Peyer's patch (tissue), 4 donors: ENCODE data around the gene HOXD9. TPM values are rescaled to one million over a fixed set of nuclear protein-coding genes. Genes with fewer than 3 reads are reported as not detected.

Experiments
- DNase-seq, 3 donors: peaks; one replicate each; pipeline ENCODE4 v3.0.0-alpha.2; 2017 to 2019
- H3K27ac ChIP-seq, 4 donors: fragments of 200-600 bp; sonication (generic); one replicate each; pipeline ENCODE4 v1.5.1; 2016 to 2019
- H3K27me3 ChIP-seq, 2 donors: fragments of 200-600 bp; sonication (generic); one replicate each; pipeline ENCODE4 v1.5.1; 2019
- H3K36me3 ChIP-seq, 3 donors: fragments of 200-600 bp; sonication (generic); one replicate each; pipeline ENCODE4 v1.5.1; 2016 to 2019
- H3K4me1 ChIP-seq, 4 donors: fragments of 200-600 bp; sonication (generic); one replicate each; pipeline ENCODE4 v1.5.1; 2016 to 2019
- H3K4me3 ChIP-seq, 4 donors: fragments of 200-600 bp; sonication (generic); 1 replicate in 3 of 4; 2 replicates in 1 of 4; pipeline ENCODE4 v1.5.1; 2016 to 2019; ENCODE audit warnings: mild to moderate bottlenecking in 1 of 4
- H3K9me3 ChIP-seq, 4 donors: fragments of 200-600 bp; sonication (generic); one replicate each; pipeline ENCODE4 v1.5.1; 2016 to 2019; ENCODE audit warnings: mild to moderate bottlenecking in 1 of 4
- POLR2A ChIP-seq, 2 donors: fragments of 450-650 bp; IDR thresholded peaks; one replicate each; pipeline ENCODE4 v1.5.1; 2017; ENCODE audit warnings: antibody characterized with exemption in 2 of 2, mild to moderate bottlenecking in 2 of 2, moderate library complexity in 2 of 2
- total RNA-seq, 4 donors: library from RNA; depleted of rRNA; stranded (reverse); fragments of >200 nt; gene quantifications; one replicate each; pipeline ENCODE4 v1.1.0, GENCODE V29; 2016
- TF ChIP-seq, protein P1 (sequence below), 6 experiments: fragments of 450-650 bp in 4 of 6; fragments of 200-600 bp in 2 of 6; sonication (generic) in 1 of 6; IDR thresholded peaks; one replicate each; pipeline ENCODE4 v1.5.1; 2017 to 2019; ENCODE audit warnings: antibody characterized with exemption in 6 of 6, mild to moderate bottlenecking in 3 of 6, moderate library complexity in 1 of 6

Gene HOXD9
- total RNA-seq, 4 donors from 2014 or later, result 0.70 TPM; not detected in 3

DNA sequence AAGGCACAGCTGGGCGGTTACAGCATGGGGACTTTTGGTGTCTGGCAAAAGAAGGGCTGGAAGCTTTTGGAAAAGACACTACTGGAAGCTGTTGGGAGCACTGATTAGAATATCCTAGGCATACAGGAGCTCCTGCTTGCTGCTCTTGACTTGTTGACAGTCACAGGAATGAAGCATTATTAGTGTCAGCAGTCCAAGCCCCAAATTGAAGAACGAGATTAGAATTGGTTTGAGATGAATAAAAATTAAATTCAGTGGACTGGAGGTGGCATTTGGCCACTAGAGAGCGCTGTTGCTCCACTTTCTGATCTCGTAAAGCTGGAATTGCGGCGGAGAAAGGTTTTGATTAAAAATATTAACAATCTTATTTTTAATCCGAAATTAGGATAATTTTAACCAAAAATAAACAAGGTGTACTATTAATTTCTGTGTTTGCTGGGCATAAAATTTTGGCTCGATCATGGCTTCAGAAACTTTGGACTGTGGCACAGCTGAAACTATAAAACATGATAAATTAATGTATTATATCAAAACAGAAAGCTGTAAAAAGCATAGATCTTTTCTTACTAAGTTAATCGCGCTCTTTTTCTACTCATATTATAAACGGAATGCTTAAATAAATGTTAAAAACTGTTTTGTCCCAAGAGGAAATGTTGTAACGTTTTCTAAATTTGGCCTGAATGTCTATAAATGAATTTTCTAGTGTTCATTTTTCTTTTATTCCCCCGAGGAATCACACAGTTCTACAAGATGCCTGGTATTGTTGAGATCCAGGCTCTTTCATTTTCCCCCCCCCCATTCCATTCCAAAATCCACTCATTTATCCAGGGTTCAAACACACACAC lies 4.6 kb downstream of the HOXD9 start:
- Histone ChIP-seq H3K4me3 (no peak overlapping the region), H3K36me3 (no peaks in the 10 kb centered on the region), H3K27me3 (peaks cover 0 to 46% of the 10 kb centered on the region in 2 donors), H3K9me3 (peaks cover 0 to 4% (median 0%) of the 10 kb centered on the region in 4 donors), H3K4me1 (peaks cover 0 to 34% (median 0%) of the 10 kb centered on the region in 4 donors), H3K27ac (no peak overlapping the region)
- TF ChIP-seq, protein P1, sequence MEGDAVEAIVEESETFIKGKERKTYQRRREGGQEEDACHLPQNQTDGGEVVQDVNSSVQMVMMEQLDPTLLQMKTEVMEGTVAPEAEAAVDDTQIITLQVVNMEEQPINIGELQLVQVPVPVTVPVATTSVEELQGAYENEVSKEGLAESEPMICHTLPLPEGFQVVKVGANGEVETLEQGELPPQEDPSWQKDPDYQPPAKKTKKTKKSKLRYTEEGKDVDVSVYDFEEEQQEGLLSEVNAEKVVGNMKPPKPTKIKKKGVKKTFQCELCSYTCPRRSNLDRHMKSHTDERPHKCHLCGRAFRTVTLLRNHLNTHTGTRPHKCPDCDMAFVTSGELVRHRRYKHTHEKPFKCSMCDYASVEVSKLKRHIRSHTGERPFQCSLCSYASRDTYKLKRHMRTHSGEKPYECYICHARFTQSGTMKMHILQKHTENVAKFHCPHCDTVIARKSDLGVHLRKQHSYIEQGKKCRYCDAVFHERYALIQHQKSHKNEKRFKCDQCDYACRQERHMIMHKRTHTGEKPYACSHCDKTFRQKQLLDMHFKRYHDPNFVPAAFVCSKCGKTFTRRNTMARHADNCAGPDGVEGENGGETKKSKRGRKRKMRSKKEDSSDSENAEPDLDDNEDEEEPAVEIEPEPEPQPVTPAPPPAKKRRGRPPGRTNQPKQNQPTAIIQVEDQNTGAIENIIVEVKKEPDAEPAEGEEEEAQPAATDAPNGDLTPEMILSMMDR (IDR thresholded peaks at IDR 0.05), result peak; percentile 70 to 96 (median 89)
- TF ChIP-seq POLR2A (IDR thresholded peaks at IDR 0.05), result no peak
- peak; percentile 48 to 87 (median 64) for DNase-seq

DNA sequence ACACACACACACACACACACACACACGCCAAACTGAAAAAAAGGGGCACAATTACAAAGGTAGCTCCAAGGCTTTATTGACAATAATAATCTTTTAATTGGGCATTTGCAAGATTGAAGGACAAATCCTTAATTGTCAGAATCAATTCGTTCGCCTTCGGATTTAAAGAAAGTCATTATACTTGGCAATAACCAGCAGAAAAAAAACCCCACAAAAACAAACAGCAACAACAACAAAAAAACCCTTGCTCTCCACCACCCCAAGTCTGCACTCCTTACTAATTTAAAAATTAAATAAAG lies 5.2 kb downstream of the HOXD9 start:
- Histone ChIP-seq H3K4me1 (peaks cover 0 to 28% (median 0%) of the 10 kb centered on the region in 4 donors), H3K36me3 (no peaks in the 10 kb centered on the region), H3K27ac (no peak overlapping the region), H3K27me3 (peaks cover 0 to 42% of the 10 kb centered on the region in 2 donors), H3K4me3 (no peak overlapping the region), H3K9me3 (no peaks in the 10 kb centered on the region)
- no peak for DNase-seq
- TF ChIP-seq, protein P1 (IDR thresholded peaks at IDR 0.05), result no peak
- TF ChIP-seq POLR2A (IDR thresholded peaks at IDR 0.05), result no peak

GRCh38 chr2:176128172-176128981 lies 5.9 kb downstream of the HOXD9 start:
- Histone ChIP-seq H3K27me3 (peaks cover 0 to 35% of the 10 kb centered on the region in 2 donors), H3K27ac (peak overlapping the region; percentile 72 to 97 (median 86))

GRCh38 chr2:176128982-176129796 lies 6.7 kb downstream of the HOXD9 start, which contains the start of gene HOXD8:
Gene HOXD8 (plus strand): TSS chr2:176129705. CDS start chr2:176130367, 662 bp downstream.
- Histone ChIP-seq H3K36me3 (no peaks in the 10 kb centered on the region), H3K4me1 (peaks cover 0 to 22% (median 0%) of the 10 kb centered on the region in 4 donors), H3K27ac (peak within 1 kb of the TSS; percentile 72 to 97 (median 86)), H3K4me3 (peak within 1 kb of the TSS; percentile 38 to 63 (median 52)), H3K9me3 (no peaks in the 10 kb centered on the region), H3K27me3 (peaks cover 0 to 28% of the 10 kb centered on the region in 2 donors)
- TF ChIP-seq POLR2A (IDR thresholded peaks at IDR 0.05), result peak in 1 of 2 donors; percentile 27
- TF ChIP-seq, protein P1 (IDR thresholded peaks at IDR 0.05), result no peak
- peak in 2 of 3 donors; percentile 70 to 75 for DNase-seq

More at GRCh38 chr2:176128172-176128981, 5.9 kb downstream of the HOXD9 start:
- Histone ChIP-seq H3K9me3 (no peaks in the 10 kb centered on the region), H3K4me3 (peak overlapping the region; percentile 38 to 63 (median 52)), H3K4me1 (peaks cover 0 to 22% (median 0%) of the 10 kb centered on the region in 4 donors), H3K36me3 (no peaks in the 10 kb centered on the region)
- TF ChIP-seq, protein P1 (IDR thresholded peaks at IDR 0.05), result no peak
- TF ChIP-seq POLR2A (IDR thresholded peaks at IDR 0.05), result no peak
- DNase-seq, result peak in 1 of 3 donors; percentile 53

DNA sequence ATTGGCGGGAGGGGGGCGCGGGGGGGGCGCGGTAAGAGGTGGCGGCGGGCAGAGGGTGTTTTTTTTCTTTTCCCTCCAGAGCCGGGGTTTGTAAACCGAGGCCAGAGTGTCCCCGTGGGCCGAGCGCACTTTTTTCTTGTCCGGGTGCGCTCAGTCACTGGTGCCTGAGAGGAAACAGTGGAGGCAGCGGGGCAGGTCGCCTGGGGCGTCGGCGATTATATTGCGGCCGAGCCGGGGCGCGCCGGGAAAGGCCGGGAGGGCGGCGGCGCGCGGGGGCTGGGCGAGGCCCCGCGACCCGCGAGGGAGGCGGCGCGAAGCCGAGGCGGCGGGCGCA lies 7.3 kb downstream of the HOXD9 start:
- peaks cover 0 to 23% of the 10 kb centered on the region in 2 donors for H3K27me3 ChIP-seq
- peak overlapping the region; percentile 72 to 97 (median 86) for H3K27ac ChIP-seq
- no peaks in the 10 kb centered on the region for H3K36me3 ChIP-seq
- H3K4me1 ChIP-seq, result peaks cover 0 to 22% (median 0%) of the 10 kb centered on the region in 4 donors
- H3K9me3 ChIP-seq, result no peaks in the 10 kb centered on the region
- DNase-seq, result peak in 1 of 3 donors; percentile 64
- H3K4me3 ChIP-seq, result peak overlapping the region; percentile 38 to 63 (median 52)
- no peak for TF ChIP-seq POLR2A (IDR thresholded peaks at IDR 0.05)
- TF ChIP-seq, protein P1 (IDR thresholded peaks at IDR 0.05), result no peak
